CD14-positive monocyte (primary cell): ENCODE results near the gene NUP210. TPM values are rescaled to one million over a fixed set of nuclear protein-coding genes. Genes with fewer than 3 reads are reported as not detected.

Source experiments
- DNase-seq, 3 donors: peaks; one replicate each; pipeline ENCODE4 v3.0.0-alpha.2; 2011 to 2022
- H2AFZ ChIP-seq: 2 replicates; pipeline ENCODE4 v1.6.0; 2012; ENCODE audit warnings: mild to moderate bottlenecking, low read depth, low read length, inconsistent platforms; ENCODE audit not compliant: insufficient read depth, poor library complexity, severe bottlenecking
- H3K27ac ChIP-seq, 2 donors: 1 replicate in 1 of 2; 2 replicates in 1 of 2; pipeline ENCODE4 v1.5.1; 2012 to 2013; ENCODE audit warnings: low read length in 2 of 2, control low read depth in 1 of 2, inconsistent platforms in 1 of 2, low read depth in 1 of 2, mild to moderate bottlenecking in 1 of 2
- H3K27me3 ChIP-seq, 2 donors: one replicate each; pipeline versions ENCODE4 v1.6.0 to v1.6.1; 2011 to 2013; ENCODE audit warnings: low read length in 2 of 2; ENCODE audit not compliant: control insufficient read depth in 2 of 2, insufficient read depth in 2 of 2
- H3K36me3 ChIP-seq, 2 donors: replicated peaks in 1 of 2; 1 replicate in 1 of 2; 2 replicates in 1 of 2; pipeline versions ENCODE4 v1.5.1 to v1.6.1; 2012 to 2013; ENCODE audit warnings: low read length in 2 of 2, control low read depth in 1 of 2, inconsistent platforms in 1 of 2, mild to moderate bottlenecking in 1 of 2; ENCODE audit not compliant: insufficient read depth in 2 of 2, control insufficient read depth in 1 of 2
- H3K4me1 ChIP-seq, 2 donors: 1 replicate in 1 of 2; 2 replicates in 1 of 2; pipeline versions ENCODE4 v1.5.1 to v1.6.1; 2012 to 2013; ENCODE audit warnings: low read length in 2 of 2, control low read depth in 1 of 2, inconsistent platforms in 1 of 2, mild to moderate bottlenecking in 1 of 2, moderate library complexity in 1 of 2; ENCODE audit not compliant: insufficient read depth in 2 of 2, control insufficient read depth in 1 of 2
- H3K4me2 ChIP-seq: replicated peaks from 2 replicates; pipeline ENCODE3; 2012; ENCODE audit warnings: low read length, moderate library complexity, mild to moderate bottlenecking; ENCODE audit not compliant: poor library complexity, severe bottlenecking; ENCODE audit errors: extremely low read depth
- H3K4me3 ChIP-seq, 3 experiments: fragments of 200-600 bp in 1 of 3; sonication (generic) in 1 of 3; replicated peaks in 1 of 3; 1 replicate in 2 of 3; 2 replicates in 1 of 3; pipeline ENCODE4 v1.5.1; 2011 to 2013; ENCODE audit warnings: low read length in 3 of 3, mild to moderate bottlenecking in 3 of 3, control low read depth in 2 of 3, low read depth in 2 of 3, inconsistent platforms in 1 of 3, moderate library complexity in 1 of 3
- H3K79me2 ChIP-seq: 2 replicates; pipeline ENCODE4 v1.6.0; 2012; ENCODE audit warnings: mild to moderate bottlenecking, control low read depth, inconsistent platforms, low read length, moderate library complexity; ENCODE audit not compliant: insufficient read depth
- H3K9ac ChIP-seq: 2 replicates; pipeline ENCODE4 v1.6.0; 2017; ENCODE audit warnings: low read length, mild to moderate bottlenecking; ENCODE audit not compliant: insufficient read depth, poor library complexity, severe bottlenecking
- H3K9me3 ChIP-seq, 2 donors: replicated peaks in 1 of 2; 1 replicate in 1 of 2; 2 replicates in 1 of 2; pipeline versions ENCODE4 v1.5.1 to v1.6.1; 2012 to 2013; ENCODE audit warnings: low read length in 2 of 2, control low read depth in 1 of 2; ENCODE audit not compliant: control insufficient read depth in 1 of 2, insufficient read depth in 1 of 2
- H4K20me1 ChIP-seq: 2 replicates; pipeline ENCODE4 v1.6.0; 2012; ENCODE audit warnings: mild to moderate bottlenecking, low read length, control low read depth, moderate library complexity; ENCODE audit not compliant: insufficient read depth
- H3K27ac Mint-ChIP-seq, 7 donors: one replicate each; pipeline ENCODE4 v1.8.0; 2020; ENCODE audit warnings: mild to moderate bottlenecking in 7 of 7, mixed read lengths in 7 of 7, moderate library complexity in 6 of 7, inconsistent platforms in 2 of 7
- H3K27me3 Mint-ChIP-seq, 3 donors: one replicate each; pipeline ENCODE4 v1.8.0; 2021 to 2022; ENCODE audit warnings: low read depth in 3 of 3, mild to moderate bottlenecking in 3 of 3, mixed read lengths in 3 of 3, moderate library complexity in 3 of 3, inconsistent platforms in 1 of 3
- H3K36me3 Mint-ChIP-seq, 2 donors: one replicate each; pipeline ENCODE4 v1.8.0; 2020; ENCODE audit warnings: mixed read lengths in 2 of 2, inconsistent platforms in 1 of 2, mild to moderate bottlenecking in 1 of 2
- H3K4me1 Mint-ChIP-seq: one replicate; pipeline ENCODE4 v1.8.0; 2020; ENCODE audit warnings: mild to moderate bottlenecking, mixed read lengths
- H3K4me3 Mint-ChIP-seq, 2 donors: one replicate each; pipeline ENCODE4 v1.8.0; 2020; ENCODE audit warnings: mild to moderate bottlenecking in 2 of 2, mixed read lengths in 2 of 2, moderate library complexity in 1 of 2
- H3K9me3 Mint-ChIP-seq, 7 donors: one replicate each; pipeline ENCODE4 v1.8.0; 2020 to 2022; ENCODE audit warnings: mixed read lengths in 7 of 7, mild to moderate bottlenecking in 6 of 7, moderate library complexity in 6 of 7, inconsistent platforms in 2 of 7
- WGBS: methylation state at CpG from one replicate; pipeline ENCODE4 v1.1.5; 2013; ENCODE audit warnings: missing lambda C conversion rate; ENCODE audit not compliant: insufficient coverage; 5-methylcytosine and 5-hydroxymethylcytosine counted together
- intact Hi-C, 2 donors: fragments of 100-400 bp; cut with micrococcal nuclease; formaldehyde crosslinking; loops; one replicate each; pipeline versions ENCODE4 v1.15.0 to v1.15.1; 2023
- polyA plus RNA-seq, 3 donors: library from polyadenylated mRNA; depleted of rRNA in 1 of 3; unstranded in 2 of 3; stranded (reverse) in 1 of 3; fragments of 300-500 nt in 2 of 3; fragments of >200 nt in 1 of 3; fragmentation: Illumina TruSeq in 2 of 3; gene quantifications; 1 replicate in 2 of 3; 2 replicates in 1 of 3; pipeline ENCODE4 v1.2.3, GENCODE V29; 2012 to 2021
- TF ChIP-seq, protein P1 (sequence below): fragments of 200-600 bp; IDR thresholded peaks from one replicate; pipeline ENCODE4 v1.8.0; 2022; ENCODE audit warnings: antibody characterized with exemption, mild to moderate bottlenecking

Gene NUP210
- polyA plus RNA-seq, 3 donors = 7.9 to 43.5 (median 13.0) TPM

GRCh38 chr3:13427662-13428603 lies 7.8 kb upstream of the NUP210 start:
- Histone ChIP-seq H3K27ac (no peak overlapping the region), H2AFZ (no peak overlapping the region), H3K9me3 (no peaks in the 10 kb centered on the region), H3K4me3 (no peak overlapping the region), H3K27me3 (no peaks in the 10 kb centered on the region), H3K4me2 (no peak overlapping the region), H3K4me1 (no peaks in the 10 kb centered on the region), H3K79me2 (no peaks in the 10 kb centered on the region), H3K9ac (no peak overlapping the region), H3K36me3 (no peaks in the 10 kb centered on the region), H4K20me1 (no peaks in the 10 kb centered on the region)
- H3K4me1 Mint-ChIP-seq = peaks cover 14% of the 10 kb centered on the region
- peaks cover 0 to 4% (median under 1%) of the 10 kb centered on the region in 3 donors for H3K27me3 Mint-ChIP-seq
- TF ChIP-seq, protein P1, sequence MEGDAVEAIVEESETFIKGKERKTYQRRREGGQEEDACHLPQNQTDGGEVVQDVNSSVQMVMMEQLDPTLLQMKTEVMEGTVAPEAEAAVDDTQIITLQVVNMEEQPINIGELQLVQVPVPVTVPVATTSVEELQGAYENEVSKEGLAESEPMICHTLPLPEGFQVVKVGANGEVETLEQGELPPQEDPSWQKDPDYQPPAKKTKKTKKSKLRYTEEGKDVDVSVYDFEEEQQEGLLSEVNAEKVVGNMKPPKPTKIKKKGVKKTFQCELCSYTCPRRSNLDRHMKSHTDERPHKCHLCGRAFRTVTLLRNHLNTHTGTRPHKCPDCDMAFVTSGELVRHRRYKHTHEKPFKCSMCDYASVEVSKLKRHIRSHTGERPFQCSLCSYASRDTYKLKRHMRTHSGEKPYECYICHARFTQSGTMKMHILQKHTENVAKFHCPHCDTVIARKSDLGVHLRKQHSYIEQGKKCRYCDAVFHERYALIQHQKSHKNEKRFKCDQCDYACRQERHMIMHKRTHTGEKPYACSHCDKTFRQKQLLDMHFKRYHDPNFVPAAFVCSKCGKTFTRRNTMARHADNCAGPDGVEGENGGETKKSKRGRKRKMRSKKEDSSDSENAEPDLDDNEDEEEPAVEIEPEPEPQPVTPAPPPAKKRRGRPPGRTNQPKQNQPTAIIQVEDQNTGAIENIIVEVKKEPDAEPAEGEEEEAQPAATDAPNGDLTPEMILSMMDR = no peak
- H3K36me3 Mint-ChIP-seq = no peaks in the 10 kb centered on the region
- DNase-seq = no peak
- intact Hi-C loops = no loop called here
- H3K9me3 Mint-ChIP-seq = peaks cover 0 to 4% (median 0%) of the 10 kb centered on the region in 7 donors
- no peak overlapping the region for H3K4me3 Mint-ChIP-seq
- WGBS = 96% methylated on average over 4 of the region's 12 CpGs
- no peak overlapping the region for H3K27ac Mint-ChIP-seq

DNA sequence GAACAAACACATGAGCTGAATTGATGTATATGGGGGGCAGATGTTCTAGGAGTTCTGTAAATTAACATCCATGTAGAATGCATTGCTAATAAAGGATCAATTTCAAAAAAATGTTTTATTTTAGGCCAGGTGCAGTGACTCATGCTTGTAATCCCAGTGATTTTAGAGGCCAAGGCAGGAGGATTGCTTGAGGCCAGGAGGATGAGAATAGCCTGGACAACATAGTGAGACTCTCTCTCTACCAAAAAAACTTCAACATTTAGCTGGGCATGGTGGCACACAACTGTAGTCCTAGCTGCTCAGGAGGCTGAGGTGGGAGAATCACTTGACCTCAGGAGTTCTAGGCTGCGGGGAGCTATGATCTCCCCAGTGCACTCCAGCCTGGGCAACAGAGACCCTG lies 6.5 kb upstream of the NUP210 start:
- H3K4me1 ChIP-seq = peaks cover under 1 to 1% of the 10 kb centered on the region in 2 donors
- H3K4me2 ChIP-seq = no peak overlapping the region
- TF ChIP-seq, protein P1 = no peak
- H3K27ac Mint-ChIP-seq = no peak overlapping the region
- H2AFZ ChIP-seq = no peak overlapping the region
- no peak overlapping the region for H3K4me3 ChIP-seq
- H3K9ac ChIP-seq = no peak overlapping the region
- H3K36me3 ChIP-seq = no peaks in the 10 kb centered on the region
- H3K79me2 ChIP-seq = no peaks in the 10 kb centered on the region
- H3K9me3 ChIP-seq = no peaks in the 10 kb centered on the region
- H3K9me3 Mint-ChIP-seq = peaks cover 0 to 4% (median 0%) of the 10 kb centered on the region in 7 donors
- no peak overlapping the region for H3K27ac ChIP-seq
- WGBS = no CpG with 5 or more reads among the region's 1 CpG
- H4K20me1 ChIP-seq = no peaks in the 10 kb centered on the region
- DNase-seq = no peak
- H3K4me1 Mint-ChIP-seq = peaks cover 15% of the 10 kb centered on the region
- H3K4me3 Mint-ChIP-seq = no peak overlapping the region
- peaks cover 0 to 4% (median 0%) of the 10 kb centered on the region in 3 donors for H3K27me3 Mint-ChIP-seq
- H3K36me3 Mint-ChIP-seq = no peaks in the 10 kb centered on the region
- no peaks in the 10 kb centered on the region for H3K27me3 ChIP-seq
- intact Hi-C loops = no loop called here
